HG03045 (cell line): Measurements from ENCODE around the gene FAM156B.
A peak's percentile ranks its signal among the peaks of the same experiment; 100 is the strongest.
"Not testable (repeated sequence)": the region's sequence is repeated elsewhere in the genome, so short reads cannot be mapped to it uniquely, and the experiment has no call there.

ENCODE experiments used
- ATAC-seq: cut with Tn5 transposase; IDR thresholded peaks from one replicate; pipeline ENCODE4 v1.9.1; 2021; ENCODE audit warnings: mild to moderate bottlenecking, moderate library complexity; ENCODE audit not compliant: unreplicated experiment

Gene FAM156B

GRCh38 chrX:52914704-52915103 lies 17.6 kb downstream of the FAM156B start:
- ATAC-seq = not testable (repeated sequence)

GRCh38 chrX:52923781-52924241 lies 26.7 kb downstream of the FAM156B start:
- ATAC-seq = no peak

GRCh38 chrX:52930214-52930613 lies 33.1 kb downstream of the FAM156B start:
- ATAC-seq = not testable (repeated sequence)

- no peak for ATAC-seq
Observed at GRCh38 chrX:52933213-52933612, 36.1 kb downstream of the FAM156B start.

- ATAC-seq = no peak
Observed at GRCh38 chrX:52933976-52934703, 37.0 kb downstream of the FAM156B start.

- ATAC-seq = peak; percentile 94
Observed at GRCh38 chrX:52934704-52935469, 37.8 kb downstream of the FAM156B start.

- ATAC-seq = not testable (repeated sequence)
Observed at GRCh38 chrX:52935470-52935784, 38.3 kb downstream of the FAM156B start.

- ATAC-seq = not testable (repeated sequence)
Observed at GRCh38 chrX:52940704-52941103, 43.6 kb downstream of the FAM156B start.

GRCh38 chrX:52941728-52942127 lies 44.6 kb downstream of the FAM156B start:
- not testable (repeated sequence) for ATAC-seq

GRCh38 chrX:52945838-52946494 lies 48.8 kb downstream of the FAM156B start:
- ATAC-seq = not testable (repeated sequence)

GRCh38 chrX:52947501-52947900 lies 50.4 kb downstream of the FAM156B start:
- not testable (repeated sequence) for ATAC-seq

GRCh38 chrX:52948265-52948664 lies 51.1 kb downstream of the FAM156B start:
- not testable (repeated sequence) for ATAC-seq

- ATAC-seq = not testable (repeated sequence)
Observed at GRCh38 chrX:52949325-52949724, 52.2 kb downstream of the FAM156B start.

GRCh38 chrX:52949884-52950283 lies 52.8 kb downstream of the FAM156B start:
- not testable (repeated sequence) for ATAC-seq
